ENCODE data around the gene TNIK. TPM values are rescaled to one million over a fixed set of nuclear protein-coding genes. Genes with fewer than 3 reads are reported as not detected.

TNIK gene
- total and polyA plus RNA-seq, 4 donors: 3.7 to 9.8 (median 5.2) TPM

DNA sequence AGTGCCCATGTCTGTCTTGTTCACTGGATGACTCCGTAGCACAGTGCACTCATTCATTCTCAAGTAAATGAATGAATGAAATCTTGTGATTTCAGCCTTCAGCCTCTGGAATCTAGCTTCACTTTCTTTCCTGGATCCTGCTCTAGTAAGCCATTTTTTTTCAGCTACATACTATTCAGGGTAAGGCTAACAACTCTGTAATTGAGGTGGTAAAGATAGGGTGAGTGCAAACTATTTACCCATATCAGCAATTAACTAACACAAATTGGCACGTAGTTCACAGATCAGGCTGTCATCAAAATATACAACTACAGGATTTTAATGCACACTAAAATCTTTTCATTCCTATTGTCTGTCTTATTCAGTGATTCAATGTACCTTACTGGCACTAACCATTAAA lies 238.6 kb downstream of the TNIK start (continued):
- TF ChIP-seq, protein P1, sequence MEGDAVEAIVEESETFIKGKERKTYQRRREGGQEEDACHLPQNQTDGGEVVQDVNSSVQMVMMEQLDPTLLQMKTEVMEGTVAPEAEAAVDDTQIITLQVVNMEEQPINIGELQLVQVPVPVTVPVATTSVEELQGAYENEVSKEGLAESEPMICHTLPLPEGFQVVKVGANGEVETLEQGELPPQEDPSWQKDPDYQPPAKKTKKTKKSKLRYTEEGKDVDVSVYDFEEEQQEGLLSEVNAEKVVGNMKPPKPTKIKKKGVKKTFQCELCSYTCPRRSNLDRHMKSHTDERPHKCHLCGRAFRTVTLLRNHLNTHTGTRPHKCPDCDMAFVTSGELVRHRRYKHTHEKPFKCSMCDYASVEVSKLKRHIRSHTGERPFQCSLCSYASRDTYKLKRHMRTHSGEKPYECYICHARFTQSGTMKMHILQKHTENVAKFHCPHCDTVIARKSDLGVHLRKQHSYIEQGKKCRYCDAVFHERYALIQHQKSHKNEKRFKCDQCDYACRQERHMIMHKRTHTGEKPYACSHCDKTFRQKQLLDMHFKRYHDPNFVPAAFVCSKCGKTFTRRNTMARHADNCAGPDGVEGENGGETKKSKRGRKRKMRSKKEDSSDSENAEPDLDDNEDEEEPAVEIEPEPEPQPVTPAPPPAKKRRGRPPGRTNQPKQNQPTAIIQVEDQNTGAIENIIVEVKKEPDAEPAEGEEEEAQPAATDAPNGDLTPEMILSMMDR (IDR thresholded peaks at IDR 0.05; ENCODE audit: low read depth, low read length, missing input control): no peak

DNA sequence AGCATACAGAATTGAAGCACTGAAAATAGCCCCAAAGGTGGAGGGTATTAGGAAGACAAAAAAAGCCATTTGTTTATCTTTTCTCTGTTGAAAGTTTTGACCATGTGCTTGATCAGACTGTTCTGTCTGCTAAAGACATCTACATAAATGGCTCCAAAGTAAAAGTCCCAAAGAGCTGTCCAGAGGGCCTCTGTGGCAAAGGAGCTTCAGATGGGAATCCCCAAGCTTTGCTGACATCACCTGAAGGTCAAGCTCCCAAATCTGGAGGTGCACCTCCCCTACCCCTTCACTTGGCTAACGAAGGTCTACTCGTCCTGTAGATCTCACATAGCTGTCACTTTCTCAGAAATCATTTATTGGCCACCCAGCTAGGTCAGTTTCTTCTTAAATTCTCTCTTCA lies 239.1 kb downstream of the TNIK start:
- TF ChIP-seq, protein P2, sequence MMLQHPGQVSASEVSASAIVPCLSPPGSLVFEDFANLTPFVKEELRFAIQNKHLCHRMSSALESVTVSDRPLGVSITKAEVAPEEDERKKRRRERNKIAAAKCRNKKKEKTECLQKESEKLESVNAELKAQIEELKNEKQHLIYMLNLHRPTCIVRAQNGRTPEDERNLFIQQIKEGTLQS (IDR thresholded peaks at IDR 0.05): no peak
- no peak for TF ChIP-seq NR2F2 (IDR thresholded peaks at IDR 0.05)
- no peak for TF ChIP-seq RAD21 (IDR thresholded peaks at IDR 0.05)
- TF ChIP-seq, protein P3, sequence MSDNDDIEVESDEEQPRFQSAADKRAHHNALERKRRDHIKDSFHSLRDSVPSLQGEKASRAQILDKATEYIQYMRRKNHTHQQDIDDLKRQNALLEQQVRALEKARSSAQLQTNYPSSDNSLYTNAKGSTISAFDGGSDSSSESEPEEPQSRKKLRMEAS (IDR thresholded peaks at IDR 0.05): no peak
- TF ChIP-seq, protein P1 (IDR thresholded peaks at IDR 0.05; ENCODE audit: low read depth, low read length, missing input control): no peak
- TF ChIP-seq FOXA1 (IDR thresholded peaks at IDR 0.05): no peak
- TF ChIP-seq SP1 (IDR thresholded peaks at IDR 0.05): no peak
- no peak for TF ChIP-seq TAF1 (conservative IDR thresholded peaks at IDR 0.05)
- no peak for TF ChIP-seq YY1 (IDR thresholded peaks at IDR 0.05)
- TF ChIP-seq EGR1 (IDR thresholded peaks at IDR 0.05; ENCODE audit: low read depth in 2 of 2): no peak
- TF ChIP-seq JUND (IDR thresholded peaks at IDR 0.05): no peak
- TF ChIP-seq, protein P4, sequence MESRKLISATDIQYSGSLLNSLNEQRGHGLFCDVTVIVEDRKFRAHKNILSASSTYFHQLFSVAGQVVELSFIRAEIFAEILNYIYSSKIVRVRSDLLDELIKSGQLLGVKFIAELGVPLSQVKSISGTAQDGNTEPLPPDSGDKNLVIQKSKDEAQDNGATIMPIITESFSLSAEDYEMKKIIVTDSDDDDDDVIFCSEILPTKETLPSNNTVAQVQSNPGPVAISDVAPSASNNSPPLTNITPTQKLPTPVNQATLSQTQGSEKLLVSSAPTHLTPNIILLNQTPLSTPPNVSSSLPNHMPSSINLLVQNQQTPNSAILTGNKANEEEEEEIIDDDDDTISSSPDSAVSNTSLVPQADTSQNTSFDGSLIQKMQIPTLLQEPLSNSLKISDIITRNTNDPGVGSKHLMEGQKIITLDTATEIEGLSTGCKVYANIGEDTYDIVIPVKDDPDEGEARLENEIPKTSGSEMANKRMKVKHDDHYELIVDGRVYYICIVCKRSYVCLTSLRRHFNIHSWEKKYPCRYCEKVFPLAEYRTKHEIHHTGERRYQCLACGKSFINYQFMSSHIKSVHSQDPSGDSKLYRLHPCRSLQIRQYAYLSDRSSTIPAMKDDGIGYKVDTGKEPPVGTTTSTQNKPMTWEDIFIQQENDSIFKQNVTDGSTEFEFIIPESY (IDR thresholded peaks at IDR 0.05): no peak
- no peak for TF ChIP-seq HNF4A (conservative IDR thresholded peaks at IDR 0.05)
- TF ChIP-seq FOXA2 (IDR thresholded peaks at IDR 0.05): no peak
- no peak for TF ChIP-seq RXRA (IDR thresholded peaks at IDR 0.05)
- no peak for TF ChIP-seq HNF4G (IDR thresholded peaks at IDR 0.05)
- TF ChIP-seq, protein P5, sequence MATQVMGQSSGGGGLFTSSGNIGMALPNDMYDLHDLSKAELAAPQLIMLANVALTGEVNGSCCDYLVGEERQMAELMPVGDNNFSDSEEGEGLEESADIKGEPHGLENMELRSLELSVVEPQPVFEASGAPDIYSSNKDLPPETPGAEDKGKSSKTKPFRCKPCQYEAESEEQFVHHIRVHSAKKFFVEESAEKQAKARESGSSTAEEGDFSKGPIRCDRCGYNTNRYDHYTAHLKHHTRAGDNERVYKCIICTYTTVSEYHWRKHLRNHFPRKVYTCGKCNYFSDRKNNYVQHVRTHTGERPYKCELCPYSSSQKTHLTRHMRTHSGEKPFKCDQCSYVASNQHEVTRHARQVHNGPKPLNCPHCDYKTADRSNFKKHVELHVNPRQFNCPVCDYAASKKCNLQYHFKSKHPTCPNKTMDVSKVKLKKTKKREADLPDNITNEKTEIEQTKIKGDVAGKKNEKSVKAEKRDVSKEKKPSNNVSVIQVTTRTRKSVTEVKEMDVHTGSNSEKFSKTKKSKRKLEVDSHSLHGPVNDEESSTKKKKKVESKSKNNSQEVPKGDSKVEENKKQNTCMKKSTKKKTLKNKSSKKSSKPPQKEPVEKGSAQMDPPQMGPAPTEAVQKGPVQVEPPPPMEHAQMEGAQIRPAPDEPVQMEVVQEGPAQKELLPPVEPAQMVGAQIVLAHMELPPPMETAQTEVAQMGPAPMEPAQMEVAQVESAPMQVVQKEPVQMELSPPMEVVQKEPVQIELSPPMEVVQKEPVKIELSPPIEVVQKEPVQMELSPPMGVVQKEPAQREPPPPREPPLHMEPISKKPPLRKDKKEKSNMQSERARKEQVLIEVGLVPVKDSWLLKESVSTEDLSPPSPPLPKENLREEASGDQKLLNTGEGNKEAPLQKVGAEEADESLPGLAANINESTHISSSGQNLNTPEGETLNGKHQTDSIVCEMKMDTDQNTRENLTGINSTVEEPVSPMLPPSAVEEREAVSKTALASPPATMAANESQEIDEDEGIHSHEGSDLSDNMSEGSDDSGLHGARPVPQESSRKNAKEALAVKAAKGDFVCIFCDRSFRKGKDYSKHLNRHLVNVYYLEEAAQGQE (IDR thresholded peaks at IDR 0.05): no peak
- no peak for DNase-seq (ENCODE audit: low spot score)
- 97% methylated on average over 2 of the region's 2 CpGs for WGBS
- Histone ChIP-seq H3K27ac (ENCODE audit: low read depth in 1 of 2, low read length in 2 of 2) (no peak overlapping the region), H3K36me3 (ENCODE audit: control insufficient read depth in 4 of 4, insufficient read depth in 3 of 4, low read depth in 1 of 4, low read length in 3 of 4) (no peaks in the 10 kb centered on the region), H3K4me1 (ENCODE audit: control insufficient read depth in 4 of 4, insufficient read depth in 4 of 4, low read length in 3 of 4) (no peaks in the 10 kb centered on the region), H3K9ac (ENCODE audit: low read depth in 1 of 2, low read length in 2 of 2) (no peak overlapping the region), H3K27me3 (ENCODE audit: control insufficient read depth in 4 of 4, insufficient read depth in 4 of 4, low read length in 3 of 4) (no peaks in the 10 kb centered on the region), H3K4me3 (ENCODE audit: low read depth in 1 of 3, low read length in 3 of 3) (no peak overlapping the region), H3K9me3 (ENCODE audit: control insufficient read depth in 4 of 4, low read length in 3 of 4) (no peaks in the 10 kb centered on the region)
